Activated gamma-delta T cell treated with Interleukin-2 at 50 U/mL for 16 hours (primary cell): ENCODE data around the gene SNAP25.

Experiments
- DNase-seq: peaks from one replicate; pipeline ENCODE4 v3.0.0-alpha.2; 2020

The SNAP25 gene

DNA sequence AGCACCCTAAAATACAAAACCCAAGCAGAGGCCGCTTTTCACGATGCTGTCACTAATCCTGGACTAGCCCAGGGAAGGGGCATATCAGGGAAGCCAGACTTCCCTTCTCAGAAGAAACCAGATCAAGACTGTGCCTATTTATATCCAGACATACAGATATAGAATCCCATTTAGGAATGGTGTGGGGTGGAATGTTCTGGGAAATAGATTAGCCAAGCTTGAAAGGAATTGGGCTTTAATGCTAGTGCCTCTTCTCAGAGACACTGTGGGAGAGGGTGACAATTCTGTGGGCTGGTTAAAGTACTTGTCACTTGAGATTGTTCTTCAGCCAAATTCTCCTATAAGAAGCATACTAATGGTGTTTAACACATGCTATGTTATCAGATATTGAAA, 45.5 kb downstream of the SNAP25 start:
- DNase-seq, result no peak

DNA sequence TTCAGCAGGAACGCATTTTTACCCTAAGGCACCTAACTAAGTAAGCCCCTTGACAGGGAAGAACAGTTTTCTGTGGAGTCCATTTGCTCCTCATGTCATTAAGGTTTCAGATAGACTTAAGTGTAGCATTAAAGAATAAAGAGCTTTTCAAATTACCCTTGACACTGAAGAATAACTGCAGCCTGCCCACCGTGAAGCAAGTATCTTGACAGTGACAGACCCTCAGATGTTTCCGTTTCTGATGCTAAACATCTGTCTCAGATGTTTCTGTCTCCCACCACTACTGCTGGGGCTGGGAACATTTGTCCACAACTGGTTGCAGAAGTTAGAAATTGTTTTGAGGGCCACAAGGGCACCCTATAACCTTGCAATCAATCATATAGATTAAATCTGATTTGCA, 50.0 kb downstream of the SNAP25 start:
- DNase-seq, result no peak

DNA sequence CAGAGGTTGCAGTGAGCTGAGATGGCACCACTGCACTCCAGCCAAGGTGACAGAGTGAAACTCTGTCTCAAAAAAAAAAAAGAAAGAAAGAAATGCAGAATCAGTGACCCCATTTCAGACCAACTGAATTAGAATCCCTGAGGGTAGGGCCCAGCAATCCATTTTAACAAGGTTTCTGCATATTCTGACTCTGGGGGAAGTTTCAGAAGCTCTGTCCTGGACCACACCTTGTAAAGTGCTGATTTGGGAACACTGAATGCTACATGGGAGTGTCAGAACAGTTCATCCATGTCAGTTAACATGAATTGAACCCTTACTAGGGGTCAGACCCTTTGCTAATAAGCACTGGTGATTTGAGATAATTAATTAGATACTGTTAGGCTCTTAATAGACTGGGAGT, 52.0 kb downstream of the SNAP25 start:
- DNase-seq, result no peak

DNA sequence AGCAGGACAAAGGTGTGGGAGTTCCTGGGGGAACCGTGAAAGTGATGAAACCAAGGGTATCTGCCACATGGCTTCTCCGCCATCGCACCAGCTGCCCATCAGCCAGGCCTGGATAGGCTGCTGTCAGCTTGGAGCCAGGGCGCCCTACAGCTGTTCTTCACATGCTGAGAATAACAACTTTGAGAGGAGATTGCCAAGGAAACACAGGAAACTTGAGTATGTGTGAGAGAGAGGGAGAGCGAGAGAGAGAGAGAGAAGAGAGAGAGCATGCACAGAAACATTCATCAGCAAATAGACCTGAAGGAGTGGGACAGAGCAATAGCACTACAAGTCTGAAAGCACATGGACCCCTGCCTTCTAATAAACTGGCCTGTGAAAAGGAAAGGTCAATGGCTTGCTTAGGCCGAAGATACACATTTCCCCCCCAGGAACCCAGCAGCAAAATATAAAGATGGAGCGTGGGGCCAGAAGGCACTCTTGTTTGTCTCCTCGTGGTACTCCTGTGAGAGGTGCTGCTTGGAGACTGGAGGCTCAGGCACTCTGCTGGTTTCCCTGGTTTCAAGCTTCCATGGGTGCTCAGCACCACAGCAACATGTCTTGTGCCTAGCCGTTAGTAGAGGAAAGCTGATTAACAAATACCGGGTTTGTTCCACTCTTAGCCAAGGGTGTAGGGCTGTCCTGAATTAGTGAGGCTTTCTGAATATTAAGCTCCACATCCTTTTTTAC, 53.0 kb downstream of the SNAP25 start:
- DNase-seq, result no peak

DNA sequence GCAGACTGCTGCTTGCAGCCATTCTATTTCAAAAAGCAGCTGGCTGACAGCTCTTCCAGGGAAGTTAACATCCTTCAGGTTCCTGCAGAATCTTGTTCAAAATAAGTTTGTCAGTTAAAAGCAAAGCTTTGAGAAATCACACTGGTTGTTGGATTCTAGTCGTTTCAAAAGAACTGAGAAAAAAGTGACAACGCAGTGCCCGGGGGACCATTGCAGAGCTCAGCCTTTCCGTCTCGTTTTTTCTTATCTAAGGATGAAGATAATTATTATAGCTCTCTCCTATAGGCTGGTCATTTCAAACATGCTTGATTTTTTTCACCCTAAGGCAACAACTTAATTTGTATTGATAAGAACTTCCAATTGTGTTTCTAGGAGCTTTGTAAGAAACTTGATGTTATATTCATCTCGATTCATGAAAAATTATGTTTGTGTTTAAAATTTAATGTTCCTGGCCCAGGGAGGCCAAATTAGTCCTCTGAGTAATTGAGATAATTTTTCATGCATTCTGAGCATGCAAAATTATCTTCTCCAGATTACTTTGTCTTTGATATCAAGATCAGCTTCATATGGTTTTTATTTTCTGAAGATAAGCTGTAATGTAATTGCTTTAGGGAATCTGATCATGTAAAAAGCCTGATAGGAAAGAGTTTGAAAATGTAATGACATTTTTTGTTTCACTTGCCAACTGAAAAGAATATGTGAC, 58.4 kb downstream of the SNAP25 start:
- no peak for DNase-seq

DNA sequence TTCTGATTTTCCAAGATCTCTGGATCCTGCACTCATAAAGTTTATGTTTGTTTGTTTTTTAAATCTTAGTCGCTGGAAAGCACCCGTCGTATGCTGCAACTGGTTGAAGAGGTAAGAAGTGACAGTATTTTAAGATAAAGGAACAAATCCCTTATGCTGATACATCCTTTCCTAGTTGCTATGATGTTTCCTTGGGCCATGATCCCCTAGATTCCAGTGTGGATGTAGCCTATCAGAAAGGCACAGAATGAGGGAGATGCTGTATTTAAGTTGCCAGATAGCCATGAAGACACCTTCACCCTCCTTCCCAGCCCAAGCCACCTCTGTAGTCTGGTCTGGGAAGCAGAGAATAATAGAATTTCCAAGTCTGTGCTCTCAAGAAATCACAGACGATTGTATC, 59.0 kb downstream of the SNAP25 start:
- DNase-seq, result no peak

DNA sequence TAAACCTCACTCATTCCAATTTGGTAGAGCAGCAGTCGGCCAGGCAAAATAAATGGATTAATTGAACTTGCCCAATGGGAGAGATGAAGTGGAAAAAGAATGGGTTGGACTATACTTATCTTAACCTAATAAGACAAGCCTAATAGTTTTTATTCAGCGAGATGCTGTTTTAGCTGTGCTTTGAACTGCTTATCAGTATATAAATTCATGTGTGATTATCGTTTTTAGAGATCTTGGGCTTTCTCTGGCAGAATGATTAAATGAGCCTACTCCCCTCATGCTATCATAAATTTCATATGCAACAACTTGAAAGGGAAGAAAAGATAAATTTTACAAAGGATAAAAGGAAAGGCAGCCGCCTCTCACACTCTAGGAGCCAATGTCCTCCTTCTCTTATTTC, 59.8 kb downstream of the SNAP25 start:
- no peak for DNase-seq

DNA sequence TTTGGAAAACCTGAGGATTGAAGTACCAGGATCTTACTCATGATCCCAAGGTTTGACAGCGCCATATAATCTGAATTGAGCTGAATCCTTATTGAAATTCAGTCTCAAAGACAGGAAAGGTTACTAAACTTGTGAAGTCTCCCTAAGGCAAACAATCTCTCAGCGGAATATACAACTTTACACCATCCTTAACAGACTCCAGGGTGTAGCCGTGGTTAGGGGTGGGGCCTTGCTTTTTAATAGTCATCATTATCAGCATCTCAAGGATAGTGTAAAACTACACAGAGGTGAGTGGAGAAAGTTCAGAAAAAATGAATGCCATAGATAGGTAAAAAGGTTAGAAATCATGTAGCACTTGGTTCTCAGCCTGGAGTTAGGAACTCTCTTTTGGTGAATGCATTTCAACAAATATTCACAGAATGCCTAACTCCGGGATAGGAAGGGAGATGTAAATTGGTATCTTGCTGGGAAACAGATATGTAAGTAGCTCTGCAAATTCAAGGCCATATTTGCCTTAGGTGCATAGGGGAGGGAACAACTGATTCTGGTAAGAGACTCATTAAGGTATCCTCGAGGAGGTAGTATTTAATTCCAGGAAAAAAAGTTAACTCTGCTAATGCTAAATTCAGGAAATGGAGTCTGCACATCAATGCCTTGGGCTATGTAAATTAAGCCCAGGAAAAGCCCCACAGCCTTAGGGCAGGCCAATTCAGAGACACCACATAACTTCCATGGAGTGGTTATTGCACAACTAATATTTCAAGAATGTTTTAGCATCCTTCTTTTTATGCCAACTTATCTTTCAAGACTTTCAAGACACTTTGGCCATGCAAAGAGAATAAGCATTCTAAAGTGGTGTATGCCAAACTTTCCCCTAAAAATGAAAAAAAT, 61.6 kb downstream of the SNAP25 start:
- no peak for DNase-seq

DNA sequence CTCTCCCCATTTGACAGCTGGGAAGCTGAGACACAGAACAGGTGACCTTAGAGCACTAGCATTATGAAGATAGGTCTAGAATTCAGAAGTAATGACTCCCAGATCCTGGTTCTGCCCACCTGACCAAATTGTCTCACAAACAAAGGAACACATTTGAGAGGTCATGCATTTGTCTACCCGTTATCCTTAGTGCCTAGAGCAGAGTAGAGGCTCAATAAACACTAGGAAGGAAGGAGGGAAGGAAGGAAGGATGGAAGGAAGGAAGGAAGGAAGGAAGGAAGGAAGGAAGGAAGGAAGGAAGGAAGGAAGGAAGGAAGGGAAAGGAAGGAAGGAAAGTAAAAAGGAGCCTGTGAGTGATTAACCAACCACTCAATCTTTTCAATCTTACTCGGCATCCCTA, 63.3 kb downstream of the SNAP25 start:
- DNase-seq, result no peak

DNA sequence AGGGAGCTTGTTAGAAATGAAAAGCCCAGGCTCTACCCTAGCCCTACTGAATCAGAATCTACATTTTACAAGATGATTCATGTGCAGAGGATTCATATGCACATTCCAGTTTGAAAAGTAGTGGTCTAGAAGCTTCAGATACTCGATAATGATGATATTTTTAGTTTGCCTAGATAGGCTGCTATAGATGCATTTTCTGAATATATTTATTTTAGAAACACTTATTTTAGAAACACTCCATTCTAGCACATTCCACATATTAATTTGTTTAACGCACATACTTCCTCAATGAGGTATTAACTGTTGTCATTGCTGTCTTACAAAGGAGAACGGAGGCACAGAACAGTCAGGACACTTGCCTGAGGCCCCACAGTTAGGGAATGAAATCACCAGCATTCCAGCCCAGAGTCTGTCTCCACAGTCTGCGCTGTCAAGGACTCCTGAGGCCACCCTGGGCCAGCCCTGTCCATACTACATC, 64.4 kb downstream of the SNAP25 start:
- no peak for DNase-seq

DNA sequence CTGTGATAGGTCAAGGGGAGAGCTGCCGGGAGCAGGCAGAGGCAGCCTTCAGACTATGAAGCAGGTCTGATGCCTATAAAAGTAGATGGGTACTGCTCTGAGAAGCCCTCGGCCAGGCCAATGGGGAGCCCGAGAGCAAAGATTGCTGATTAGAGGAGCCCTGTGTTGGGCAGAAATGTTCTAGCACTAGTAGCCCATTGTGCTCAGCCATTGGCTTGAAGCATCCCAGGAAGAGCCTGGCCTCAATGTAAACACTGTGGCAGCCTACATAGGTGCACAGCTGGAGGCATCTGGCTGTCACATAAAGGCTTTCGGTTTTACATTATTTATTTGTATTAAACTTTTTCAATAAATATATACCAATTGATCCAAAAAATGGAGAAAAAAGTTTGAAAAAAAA, 67.7 kb downstream of the SNAP25 start:
- DNase-seq, result no peak

DNA sequence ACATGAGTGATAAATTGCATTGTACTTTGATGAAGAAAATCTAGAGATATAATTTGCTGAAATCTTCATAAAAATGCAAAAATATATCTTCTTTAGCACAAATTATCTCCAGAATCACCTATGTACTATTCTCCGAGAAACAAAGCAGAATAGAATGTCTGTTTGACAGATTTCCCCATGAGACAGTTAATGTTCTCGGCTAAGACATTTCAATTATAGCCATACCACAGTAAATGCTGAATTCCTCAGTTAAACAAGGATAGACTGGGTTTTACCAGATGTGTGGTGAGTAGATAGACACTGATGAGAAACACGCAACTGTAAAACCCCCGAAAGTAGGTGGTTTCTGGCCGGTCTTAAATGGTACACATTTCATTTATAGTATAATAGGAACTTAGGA, 69.8 kb downstream of the SNAP25 start:
- no peak for DNase-seq

DNA sequence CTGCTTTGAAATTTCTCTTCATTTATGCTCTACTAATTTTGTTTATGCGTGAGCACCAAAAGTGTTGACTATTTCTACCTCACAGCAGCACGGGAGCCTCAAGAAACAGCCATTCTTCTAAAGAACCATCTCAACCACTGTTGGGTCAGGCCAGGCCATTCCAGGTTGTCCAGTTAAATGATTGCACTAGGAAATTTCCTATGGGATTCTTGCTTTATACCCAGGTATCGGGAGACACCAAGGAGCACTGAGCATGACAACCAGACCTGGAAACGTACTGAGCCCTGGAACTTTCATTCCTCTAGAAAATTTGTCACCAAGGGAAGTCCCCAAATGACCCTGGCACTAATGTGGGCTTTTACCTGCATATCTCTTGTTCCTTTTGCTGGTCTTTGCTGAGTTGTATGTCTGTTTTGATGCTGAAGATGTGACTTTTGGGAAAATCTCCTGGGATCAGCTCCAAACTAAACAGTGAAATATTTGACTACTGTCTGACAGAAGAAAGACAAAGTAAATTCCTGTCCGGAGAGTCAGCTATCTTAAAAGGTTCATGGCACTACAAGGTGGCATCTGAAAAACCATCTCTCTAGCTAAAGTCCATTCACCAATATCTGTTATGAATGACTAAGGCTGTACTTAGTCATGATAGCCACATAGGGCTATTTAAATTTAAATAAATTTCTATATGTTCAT, 70.5 kb downstream of the SNAP25 start:
- no peak for DNase-seq

DNA sequence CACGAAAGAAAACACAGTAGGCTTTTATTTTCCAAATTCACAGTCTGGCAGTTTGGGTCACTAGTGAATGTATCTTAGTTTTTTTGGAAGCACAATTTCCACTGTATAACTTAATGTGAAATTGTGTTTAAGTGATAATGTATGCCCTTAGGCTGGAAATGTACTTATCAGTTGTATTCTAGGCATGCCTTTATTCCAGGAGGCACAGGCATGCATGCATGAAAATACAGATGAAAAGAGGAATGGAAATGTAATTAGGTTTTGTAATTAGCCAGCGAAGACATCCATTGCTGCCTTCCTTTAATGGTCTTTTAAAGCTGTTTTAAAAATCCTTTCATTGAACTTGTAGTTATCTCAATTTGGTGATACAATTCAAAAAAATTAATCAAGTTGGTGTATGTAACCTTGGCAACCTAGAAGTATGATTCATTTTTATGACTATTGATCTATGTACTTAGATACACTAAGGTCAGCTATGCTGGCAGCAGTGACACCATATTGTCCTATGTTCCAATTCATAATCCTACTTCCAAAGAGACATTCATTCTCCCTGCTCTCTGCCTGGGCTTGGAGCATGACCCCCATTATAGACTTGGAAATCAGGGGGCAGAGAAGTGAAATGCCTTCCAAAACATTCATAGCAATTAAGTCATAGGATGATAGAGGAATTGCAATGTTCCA, 73.1 kb downstream of the SNAP25 start:
- DNase-seq, result no peak

DNA sequence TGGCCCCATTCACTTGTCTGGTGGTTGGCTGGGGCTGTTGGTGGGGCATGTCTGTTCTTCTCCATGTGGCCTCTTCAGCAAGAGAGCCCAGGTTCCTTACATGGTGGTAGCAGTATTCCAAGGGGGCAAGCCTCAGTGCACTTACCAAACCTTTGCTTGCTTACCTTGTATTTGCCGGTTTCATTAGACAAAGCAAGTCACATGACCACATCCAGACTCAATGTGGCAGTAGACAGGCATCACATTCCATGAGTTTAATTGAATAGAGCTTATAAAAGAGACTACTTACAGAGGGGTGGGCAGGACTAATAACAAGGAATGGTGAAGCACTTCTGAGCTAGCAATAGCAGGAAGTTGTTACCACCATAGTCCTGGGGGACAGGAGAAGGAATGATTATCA, 78.6 kb downstream of the SNAP25 start:
- no peak for DNase-seq

DNA sequence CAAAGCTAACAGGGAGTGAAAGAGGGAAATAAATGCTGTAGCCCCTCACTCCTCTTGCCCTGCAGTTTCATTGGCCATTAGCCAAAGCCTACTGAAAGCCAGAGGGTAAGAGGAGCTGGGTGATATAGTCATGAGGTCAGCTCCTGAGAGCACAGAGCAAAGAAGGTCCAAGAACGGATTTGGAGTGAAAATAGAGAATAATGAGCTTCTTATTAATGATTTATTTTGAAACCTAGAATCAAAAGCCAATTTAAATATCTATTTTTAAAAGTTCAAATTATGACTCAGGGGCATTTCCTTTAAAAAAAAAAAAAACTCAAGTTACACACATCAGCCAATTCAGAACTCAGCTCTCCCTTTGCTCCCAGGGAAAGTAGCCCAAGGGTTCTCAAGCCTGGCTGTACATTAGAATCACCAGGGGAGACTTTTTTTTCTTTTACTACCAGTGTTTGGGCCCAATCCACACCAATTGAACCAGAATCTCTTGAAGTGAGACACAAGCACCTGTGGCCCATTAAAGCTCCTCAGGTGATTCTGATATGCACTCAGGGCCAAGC, 79.1 kb downstream of the SNAP25 start:
- DNase-seq, result no peak

DNA sequence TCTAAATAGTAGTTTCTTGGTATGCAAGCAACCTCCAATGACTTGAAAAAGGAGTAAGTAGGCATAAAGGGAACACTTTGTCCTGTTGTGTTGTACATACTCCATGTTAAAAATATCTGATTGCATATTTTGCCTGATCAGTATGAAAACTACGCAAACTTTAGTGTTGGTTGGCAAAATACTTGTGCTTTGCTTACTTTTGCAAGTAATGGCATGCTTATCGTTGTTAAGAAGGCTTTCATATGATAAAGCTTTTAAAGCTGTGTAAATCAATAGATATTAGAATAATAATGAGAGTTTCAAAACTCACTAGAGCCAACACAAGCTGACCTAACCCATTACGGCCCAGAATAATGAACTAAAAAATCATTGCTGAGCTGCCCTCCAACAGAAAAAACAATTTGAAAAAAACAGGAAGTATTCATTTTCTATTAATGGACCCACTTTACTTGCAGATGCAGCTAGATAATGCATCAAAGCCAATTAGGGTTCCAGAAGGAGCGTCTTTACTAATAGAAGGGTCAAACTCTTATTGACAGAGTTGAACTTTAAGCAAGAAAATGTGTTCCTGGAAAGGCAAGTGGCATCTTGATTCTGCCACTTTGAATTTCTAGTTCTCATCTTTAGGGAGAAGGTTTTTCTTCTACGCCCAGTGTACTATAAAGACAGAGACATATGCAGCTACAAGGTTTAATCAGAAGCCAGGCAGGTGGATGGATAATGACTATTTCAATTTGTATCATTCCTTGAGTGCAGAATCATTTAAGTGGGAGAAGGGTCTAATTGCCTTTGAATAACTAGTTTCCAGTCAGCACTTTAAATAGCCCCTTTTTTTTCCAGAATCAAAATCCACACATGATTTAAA, 82.2 kb downstream of the SNAP25 start:
- DNase-seq, result no peak

DNA sequence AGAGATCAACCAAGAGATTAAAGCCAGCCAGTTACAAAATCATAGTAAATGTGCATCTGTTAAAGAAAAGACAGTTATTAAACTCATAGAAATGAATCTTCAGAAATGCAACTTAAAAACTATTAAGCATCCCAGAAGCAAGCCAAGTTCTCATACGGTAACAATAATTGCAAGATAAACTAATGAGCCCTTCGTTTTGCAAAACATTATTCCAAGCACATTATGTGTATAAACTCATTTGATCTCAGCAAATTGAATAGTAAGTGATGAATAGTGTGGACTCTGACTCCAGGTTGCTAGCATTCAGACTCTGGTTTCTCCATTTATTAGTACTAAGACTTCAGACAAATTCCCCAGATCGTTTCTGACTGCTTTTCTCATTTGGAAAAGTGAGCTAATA, 85.2 kb downstream of the SNAP25 start:
- DNase-seq, result no peak

DNA sequence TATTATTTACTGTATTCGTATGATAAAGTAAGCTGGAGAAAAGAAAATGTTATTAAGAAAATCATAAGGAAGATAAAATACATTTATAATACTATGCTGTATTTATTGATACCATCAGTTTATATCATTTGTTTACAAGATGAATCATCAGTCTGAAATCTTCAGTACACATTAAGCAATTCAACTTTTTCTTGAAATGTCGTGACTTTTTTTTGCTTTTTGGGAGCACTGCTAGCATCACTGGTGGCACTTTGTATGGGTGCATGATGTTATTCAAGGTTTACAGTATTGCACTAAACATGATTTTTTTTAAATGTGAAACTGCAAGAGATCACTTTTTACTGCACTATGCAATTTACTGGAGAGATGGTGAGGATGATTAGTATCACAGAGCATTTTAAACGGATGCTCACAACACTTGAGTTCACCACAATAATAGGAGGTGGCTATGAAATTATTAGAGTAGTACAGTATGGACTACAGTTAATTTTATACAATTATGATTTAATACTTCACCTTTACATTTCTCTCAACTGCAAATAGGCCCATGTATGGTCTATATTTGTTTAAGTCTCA, 85.9 kb downstream of the SNAP25 start:
- DNase-seq, result no peak

DNA sequence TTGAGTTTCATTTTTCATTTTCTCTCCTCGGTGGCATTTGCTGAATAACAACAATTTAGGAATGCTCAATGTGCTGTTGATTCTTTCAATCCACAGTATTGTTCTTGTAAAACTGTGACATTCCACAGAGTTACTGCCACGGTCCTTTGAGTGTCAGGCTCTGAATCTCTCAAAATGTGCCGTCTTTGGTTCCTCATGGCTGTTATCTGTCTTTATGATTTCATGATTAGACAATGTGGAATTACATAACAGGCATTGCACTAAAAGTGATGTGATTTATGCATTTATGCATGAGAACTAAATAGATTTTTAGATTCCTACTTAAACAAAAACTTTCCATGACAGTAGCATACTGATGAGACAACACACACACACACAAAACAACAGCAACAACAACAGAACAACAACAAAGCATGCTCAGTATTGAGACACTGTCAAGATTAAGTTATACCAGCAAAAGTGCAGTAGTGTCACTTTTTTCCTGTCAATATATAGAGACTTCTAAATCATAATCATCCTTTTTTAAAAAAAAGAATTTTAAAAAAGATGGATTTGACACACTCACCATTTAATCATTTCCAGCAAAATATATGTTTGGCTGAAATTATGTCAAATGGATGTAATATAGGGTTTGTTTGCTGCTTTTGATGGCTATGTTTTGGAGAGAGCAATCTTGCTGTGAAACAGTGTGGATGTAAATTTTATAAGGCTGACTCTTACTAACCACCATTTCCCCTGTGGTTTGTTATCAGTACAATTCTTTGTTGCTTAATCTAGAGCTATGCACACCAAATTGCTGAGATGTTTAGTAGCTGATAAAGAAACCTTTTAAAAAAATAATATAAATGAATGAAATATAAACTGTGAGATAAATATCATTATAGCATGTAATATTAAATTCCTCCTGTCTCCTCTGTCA, 88.1 kb downstream of the SNAP25 start:
- no peak for DNase-seq
